ENCODE data around the gene TAGLN2.
A peak's percentile ranks its signal among the peaks of the same experiment; 100 is the strongest.

TAGLN2 gene

DNA sequence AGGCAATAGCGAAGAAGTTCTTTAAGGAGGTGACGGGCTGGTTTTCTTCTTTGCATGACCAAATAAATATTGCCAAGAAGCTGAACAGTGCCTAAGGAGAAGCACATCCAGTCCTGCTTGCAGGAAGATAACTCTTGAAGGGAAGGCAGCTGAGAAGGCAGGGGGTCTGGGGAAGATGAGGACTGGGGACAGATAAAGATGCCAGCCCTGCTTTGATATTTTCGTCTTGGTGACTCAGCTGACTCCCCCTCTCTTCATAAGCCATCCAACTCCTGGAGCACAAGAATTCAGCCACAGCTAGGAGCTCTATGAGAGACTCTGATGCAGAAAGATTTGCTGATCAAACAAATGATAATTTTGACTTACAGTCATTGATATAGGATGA is 28.8 kb downstream of the TAGLN2 start:
- no peak for DNase-seq

DNA sequence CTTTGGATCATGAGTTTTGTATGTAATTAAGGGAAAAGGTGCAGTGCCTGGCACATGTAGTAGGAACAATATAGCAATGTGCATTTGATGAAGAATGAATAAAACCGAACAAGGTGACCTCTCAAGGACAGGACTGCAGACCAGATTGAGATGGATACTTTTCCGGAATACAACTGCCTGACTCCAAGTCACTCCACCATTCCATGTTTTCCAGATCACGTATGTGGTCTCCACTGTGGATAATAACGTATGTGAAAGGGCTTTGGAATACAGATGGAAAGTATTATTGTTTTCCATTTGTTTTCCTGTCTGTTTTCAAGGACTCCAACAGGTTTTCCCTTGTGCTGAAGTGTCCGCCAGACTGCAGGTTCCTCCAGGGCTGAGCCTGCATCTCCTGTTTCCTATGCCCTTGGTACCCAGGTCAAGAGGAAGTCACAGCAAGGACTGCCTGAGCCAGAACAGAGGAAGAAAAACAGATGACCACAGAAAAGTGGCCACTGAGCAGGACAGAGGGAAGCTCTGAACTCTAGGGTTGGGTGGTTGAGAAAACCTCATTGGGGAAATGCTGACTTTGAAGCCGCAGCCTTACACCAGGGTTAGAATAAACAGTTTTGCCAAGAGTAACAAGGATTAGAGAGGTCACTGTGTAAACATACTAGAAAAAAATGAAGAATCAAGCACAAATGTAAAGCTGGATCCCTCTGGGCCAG is 29.3 kb downstream of the TAGLN2 start:
- no peak for DNase-seq

DNA sequence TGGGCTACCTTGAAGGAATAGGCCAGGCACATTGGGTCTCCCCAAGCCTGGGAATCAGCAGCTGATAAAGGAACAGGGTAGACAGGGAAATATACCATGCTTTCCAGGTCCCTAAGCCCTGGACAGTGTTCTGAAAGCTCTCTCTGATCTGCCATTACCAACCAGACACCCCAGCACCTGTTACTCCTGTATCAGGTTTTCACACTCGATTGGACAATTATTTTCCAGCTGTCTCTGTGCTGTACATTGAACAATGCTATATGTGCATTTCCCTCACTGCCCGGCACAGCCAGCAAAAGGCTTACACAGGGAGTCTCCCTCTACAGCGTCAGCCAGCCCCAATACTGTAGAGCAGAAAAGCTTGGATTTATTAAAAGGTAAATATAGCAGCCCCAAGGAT is 30.0 kb downstream of the TAGLN2 start:
- DNase-seq: peak; percentile 59

DNA sequence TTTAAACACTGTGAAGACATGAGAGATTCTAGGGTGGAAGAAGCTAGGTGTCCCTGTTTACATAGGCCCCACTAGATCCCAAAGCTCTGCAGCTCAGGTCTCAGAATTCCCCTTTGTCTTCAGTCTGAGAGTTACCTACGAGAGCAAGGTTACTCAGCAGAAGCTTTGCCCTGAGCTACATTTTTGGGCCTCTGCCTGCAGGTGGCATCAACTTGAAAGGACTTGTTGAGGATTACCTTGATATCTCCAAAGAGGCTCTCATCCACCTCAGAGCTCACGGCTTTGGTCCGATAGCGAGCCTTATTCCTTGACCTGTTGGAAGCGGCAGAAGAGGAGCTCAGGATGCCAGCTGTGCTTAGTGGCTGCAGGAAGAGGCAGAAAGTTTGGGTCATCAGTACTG is 32.4 kb downstream of the TAGLN2 start:
- DNase-seq: no peak

DNA sequence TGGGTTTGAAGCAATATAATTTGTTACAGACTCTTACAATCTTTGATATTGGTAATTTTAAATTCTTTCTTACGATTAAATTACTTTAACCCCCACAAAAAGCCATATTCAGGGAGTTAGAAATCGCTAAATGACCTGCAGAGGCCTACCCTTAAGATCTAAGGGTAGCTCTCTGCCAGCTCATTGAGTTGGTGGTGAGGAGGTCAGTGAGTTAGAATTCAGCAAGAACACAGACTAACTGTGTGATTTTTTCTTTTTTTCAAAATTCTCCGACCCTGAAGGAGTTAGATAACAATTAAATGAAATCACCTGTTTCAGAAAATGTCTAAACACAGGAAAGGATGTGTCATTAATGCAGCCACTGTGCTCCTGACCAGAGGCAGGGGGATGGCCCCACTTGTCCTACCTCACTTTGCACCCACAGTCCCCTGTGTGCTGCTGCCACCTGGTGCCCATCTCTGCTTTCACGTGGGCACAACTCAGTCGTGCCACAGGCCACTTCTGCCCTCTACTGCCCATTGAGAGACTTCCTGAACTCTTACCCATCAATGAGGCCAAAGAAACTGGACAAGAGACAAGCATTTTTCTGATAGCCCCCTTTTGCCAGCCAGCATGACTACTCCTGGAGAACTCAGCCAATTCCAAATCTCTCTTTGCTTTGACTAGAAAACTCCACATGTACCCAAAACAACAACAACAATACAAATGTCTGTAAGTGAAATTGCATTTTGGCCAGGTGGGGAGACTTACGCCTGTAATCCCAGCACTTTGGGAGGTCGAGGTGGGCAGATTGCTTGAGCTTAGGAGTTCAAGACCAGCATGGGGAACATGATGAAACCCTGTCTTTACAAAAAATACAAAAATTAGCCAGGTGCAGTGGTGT is 33.8 kb downstream of the TAGLN2 start:
- DNase-seq: peak; percentile 47

DNA sequence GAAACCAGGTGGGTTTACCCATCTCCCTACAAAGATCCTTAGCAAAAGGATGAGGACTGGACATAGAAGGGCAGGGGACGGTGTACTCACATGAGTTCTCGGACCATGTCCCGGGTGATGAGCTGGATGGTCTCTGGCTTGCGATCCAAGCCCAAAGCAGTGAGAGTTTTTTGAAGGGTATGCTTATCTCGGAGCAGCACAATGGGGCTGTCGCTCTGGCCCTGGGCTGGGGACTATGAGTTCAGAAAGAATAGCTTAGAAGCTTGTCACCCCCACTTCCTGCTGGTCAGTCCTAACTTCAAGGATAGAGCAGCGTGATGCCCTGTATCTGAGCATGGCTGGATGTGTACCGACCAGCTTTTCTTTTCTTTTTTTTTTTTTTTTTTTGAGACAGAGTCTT is 34.9 kb downstream of the TAGLN2 start:
- no peak for DNase-seq

DNA sequence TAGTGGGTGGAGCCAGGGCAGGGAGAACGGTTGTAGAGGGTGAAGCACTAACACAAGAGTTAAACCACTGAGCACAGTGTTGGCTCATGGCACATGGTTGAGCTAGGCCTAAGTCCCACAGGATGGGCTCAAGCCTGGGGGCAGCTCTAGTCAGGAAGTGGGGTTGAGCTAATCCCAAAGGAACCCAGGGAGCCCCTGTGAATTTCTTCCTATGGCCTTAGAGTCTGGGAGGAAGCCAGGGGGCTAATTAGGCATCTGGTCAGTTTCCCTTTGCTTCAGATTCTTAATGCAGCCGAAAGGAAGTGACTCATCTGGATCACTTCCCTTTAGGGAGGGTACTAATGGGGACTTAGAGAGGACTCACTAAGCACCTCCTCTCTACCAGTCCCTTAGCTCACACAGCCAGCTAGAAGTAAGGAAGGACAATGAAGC is 35.5 kb downstream of the TAGLN2 start:
- no peak for DNase-seq

DNA sequence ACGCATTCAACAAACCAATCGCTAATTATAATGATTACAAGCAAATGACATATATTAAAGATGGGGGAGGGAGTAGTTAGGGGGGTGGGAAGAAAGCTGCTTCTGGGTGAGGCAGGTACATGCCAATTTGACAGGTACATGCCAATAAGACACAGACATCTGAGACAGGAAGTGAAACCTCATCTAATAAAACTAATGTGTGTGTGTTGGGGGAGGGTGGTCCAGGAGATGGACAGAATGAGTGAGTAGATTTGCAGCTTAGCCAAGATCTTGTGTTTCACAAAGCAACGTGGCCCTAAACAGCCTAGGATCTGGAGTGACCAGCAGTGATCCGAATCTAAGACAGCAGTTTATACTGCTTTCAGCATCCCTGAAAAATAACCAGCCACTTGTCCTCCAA is 36.1 kb downstream of the TAGLN2 start:
- no peak for DNase-seq

DNA sequence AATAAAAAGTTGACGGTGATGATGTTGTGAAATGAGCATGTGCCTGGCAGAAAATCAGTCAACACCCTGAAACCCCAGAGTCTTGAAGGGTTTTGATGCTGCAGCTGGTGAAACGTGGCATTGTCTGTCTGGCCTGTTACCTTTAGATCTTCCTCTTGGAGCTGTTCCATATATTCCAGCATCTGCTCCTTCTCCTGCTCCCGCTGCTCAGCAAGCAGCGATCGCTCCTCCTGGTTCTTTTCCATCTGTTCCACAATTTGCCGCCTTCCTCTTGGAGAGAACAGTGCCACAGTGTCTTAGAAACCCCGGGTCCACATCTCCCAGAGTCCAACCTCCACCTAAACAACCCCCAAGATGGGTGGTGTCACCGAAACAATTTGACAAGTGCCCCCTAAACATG is 41.0 kb downstream of the TAGLN2 start:
- DNase-seq: peak; percentile 66

DNA sequence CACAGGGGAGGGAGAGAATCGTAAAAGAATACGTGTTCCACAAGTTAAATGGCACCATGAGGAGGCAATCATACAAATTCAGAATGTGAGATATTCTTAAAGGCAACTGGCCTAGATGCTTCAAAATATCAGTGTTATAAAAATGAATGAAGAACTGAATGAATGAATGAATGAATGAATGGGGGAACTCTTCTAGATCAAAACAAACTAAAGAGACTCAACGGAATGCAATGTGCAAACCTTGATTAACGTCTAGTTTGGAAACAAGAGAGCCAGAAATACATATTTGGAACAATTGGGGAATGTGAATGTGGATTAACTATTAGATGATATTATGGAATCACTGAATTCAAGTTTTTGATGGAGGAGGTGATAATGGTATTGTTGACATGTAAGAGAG is 42.2 kb downstream of the TAGLN2 start:
- DNase-seq: no peak

DNA sequence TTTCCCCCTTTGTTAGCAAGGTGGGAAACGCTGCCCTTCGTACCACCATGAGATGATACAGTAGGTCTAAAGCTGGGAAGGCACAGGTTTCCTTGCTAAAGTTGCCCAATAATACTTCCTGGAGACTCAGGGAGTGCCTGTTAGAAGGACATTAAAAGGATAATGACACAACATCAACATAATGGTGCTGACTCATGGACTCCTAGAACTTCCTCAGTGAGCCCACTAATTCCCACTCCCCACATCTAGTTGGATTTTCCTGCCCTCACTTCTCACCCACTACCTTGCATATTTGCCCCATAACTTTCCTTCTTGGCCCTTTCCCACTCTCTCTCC is 42.8 kb downstream of the TAGLN2 start:
- no peak for DNase-seq

DNA sequence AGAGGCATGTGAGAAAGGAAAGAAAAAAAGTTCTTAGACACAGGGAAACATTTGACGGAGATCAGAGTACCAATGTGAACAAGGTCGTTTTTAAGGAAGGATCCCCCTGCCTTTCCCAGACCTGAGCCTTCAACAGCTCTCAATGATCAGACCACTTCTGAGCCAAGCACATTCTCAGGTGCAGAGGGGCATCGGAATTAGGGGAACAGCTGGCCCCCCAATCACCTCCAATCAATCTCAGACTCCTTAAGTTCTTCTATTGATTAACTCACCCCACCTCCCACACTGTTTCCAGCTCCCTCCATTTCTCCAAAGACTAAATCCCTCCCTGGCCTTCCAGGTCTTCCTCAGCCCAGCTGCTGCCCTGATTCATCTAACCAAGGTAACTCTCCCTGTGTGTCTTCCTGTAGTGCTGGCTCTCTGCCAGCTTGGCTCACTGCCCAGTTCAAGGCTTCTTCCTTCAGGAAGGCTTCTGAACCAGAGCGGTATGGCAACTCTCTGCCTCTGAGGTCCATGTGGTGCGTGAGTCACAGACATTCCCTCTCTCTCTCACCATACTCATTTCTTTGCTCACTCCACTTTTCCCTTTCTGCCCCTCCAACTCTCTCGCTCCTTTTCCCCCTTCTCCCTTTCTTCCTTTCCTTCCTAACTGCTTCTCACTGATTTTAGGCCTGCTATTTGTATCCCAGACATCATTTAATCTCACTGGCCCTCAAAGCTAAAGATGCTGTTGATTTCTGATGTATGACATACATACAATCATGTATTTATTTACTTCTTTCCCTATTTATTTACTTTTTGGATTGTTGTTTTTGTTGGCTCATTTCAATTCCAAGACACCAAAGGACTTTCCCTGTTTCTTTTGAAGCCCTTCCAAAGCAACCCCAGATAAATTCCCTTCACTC is 43.4 kb downstream of the TAGLN2 start:
- peak; percentile 77 for DNase-seq

DNA sequence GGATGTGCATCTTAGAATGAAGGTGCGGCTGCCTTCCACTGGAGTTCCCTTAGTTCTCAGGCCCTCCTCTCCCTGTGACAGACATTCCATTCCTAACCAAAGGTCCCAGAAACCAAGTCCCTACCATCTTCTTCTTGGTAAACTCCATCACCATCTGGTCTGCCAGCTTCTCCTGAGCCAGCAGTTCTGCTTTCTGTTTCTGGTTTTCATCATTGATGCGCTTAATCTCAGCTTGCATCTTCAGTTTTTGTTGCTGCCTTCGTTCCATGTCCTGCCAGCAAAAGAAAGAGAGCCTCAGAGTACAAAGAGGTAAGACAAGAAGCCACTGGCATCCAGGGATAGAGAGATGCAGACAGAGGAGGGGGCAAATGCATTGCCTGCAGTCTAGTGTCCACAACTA is 44.9 kb downstream of the TAGLN2 start:
- no peak for DNase-seq

DNA sequence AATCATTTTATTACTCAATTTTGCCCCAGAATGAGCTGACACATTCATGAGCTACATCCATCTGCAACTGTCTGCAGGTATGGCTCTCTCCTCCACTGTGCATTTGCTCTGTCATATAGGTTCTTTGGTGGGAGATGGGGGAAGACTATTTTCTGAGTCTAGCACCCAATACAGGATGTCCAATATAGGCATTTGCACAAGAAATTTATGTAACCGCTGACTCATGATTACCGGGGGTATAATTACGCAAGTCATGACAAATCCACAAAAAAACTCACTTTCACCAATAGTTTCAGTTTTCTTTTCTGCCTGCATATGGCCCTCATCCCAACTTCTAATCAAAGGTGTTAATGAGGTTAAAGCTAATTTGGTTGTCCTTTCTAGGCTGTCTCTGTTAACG is 45.3 kb downstream of the TAGLN2 start:
- DNase-seq: no peak

DNA sequence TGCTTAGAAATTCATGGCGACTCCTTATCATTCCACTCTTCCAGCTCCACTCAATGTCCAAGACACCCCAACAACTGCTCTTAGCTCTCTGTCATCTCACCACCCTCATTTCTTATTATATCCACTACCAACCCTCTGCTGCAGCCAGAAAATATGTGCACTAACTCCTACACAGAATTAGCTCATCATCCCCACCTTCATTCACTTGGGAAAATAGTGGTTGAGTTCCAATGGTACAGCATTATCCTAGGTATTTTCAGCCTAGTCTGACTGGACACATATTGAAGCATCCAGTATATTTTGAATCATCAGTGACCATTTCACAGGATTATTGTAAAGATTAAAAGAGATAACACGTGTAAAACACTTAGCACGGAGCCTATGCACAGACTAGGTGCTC is 46.2 kb downstream of the TAGLN2 start:
- no peak for DNase-seq

DNA sequence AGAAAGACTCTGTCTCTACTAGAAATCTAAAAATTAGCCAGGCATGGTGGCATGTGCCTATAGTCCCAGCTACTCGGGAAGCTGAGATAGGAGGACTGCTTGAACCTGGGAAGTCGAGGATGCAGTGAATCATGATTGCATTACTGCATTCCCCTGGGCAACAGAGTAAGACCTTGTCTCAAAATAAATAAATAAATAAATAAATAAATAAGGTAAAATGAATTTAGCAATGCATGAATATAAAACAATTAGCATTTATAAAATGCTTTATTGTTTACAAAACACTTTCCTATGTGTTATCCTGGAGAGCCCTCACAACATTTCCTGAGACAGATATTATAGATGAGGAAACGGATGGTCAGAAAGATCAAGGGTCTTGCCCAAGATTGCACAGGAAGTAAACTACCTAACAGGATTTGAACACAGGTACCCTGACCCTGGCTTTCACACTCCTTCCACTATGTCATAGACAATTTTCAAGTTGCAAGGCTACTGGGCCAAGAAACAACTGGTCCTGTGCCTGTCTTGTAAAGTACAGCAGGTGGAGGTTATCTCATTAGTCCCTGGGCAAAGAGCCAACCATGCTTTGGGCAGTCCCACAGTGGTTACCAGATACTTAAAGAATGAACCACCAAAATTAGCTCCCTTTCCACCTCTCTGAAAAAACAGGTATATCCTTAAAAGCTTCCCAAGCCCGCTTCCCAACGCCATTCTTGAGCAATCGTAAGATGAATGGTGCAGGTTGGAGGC is 47.4 kb downstream of the TAGLN2 start:
- peak; percentile 41 for DNase-seq

DNA sequence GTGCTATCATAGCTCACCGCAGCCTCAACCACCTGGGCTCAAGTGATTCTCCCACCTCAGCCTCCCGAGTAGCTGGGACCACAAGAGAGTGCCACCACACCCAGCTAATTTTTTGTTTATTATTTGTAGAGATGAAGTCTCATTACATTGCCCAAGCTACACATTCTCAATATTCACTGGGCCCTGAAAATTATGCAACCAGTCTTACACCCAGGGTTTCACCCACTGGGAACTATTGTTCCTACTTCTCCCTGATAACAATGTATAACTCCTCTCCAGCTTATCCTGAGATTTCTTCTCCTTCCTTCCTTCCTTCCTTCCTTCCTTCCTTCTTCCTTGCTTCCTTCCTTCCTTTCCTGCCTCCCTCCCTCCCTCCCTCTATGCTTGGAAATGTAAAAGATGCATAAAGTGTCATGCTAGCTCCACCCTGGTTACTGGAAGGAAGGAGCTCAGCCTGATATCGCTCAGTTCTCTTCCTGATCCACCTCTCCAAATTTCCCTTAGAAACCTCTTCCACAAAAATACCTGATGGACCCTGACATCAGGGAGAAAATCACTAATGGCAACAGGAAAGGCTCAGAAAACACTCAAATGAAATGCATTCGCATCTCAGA is 51.7 kb downstream of the TAGLN2 start:
- DNase-seq: no peak

DNA sequence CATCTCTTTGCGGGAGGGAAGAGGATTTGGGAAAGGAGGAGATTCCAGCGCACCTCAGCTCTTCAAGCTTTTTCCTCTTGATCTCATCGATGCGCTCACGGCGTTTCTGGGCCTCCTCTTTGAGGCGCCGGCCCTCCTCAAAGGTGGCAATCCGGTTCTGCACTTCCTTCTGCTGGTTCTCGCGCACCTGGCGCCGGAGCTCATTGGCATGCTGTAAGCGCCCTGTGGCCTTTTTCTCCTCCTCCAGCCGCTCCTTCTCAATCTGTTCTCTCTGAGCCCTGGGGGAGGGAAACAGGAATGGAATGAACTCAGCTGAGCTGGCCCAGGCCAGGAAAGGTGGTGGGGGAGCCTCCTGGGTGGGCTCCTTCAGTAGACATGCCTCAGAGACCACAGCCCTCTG is 52.4 kb downstream of the TAGLN2 start:
- no peak for DNase-seq

DNA sequence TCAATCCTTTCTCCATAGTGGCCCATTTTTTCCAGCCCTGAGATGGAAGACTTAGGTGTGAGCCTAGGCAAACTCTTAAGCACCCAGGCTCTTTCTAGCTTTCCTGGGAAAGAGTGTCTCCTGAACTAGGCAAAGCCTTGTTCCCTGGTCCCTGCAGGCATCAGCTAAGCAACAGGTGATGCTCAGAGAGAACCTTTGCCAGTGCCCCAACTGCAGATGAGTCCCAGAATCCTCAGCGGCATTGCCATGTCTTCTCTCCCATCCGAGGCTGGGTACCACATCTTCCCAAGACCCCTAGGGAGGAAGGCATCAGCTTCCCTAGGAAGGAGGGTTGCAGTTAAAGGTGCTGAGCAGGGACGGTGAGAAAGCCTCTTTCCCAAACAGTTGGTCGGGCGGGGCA is 54.6 kb downstream of the TAGLN2 start:
- no peak for DNase-seq

DNA sequence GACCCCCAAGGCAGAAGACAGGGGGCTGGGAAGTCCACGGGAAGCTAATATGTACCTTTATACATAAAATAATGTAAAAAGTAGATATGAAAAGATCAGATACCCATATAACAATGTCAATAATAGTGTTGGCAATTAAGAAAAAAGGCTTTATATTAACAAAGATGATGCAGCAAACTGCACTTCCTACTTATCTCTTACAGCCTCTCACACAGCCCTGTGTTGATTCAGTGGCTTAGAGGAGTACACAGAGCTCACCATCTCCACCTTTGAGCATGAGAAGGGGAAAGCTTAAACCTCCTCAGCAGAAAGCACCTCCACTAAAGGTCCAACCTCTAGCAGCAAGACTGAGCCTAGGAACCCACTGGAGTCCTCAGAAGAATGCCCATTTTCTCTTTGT is 55.7 kb downstream of the TAGLN2 start:
- no peak for DNase-seq

DNA sequence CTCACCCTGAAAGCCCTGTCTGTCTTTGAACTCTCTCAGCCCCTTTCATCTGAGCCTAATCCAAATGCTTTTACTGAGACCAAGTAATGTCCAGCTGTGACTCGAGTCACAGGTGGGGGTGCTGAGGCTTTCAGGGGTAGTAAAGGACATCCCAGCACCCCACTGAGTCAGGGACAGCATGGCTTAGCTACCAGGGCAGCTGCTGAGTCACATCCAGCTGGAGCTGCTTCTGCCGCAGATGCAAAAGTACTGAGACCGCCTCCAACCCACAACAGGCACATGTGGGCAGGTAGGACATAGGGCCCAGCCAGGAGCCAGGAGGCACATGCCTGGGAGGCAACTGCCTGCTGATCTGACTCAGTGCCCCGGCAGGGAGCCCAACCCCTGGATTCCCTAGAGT is 56.1 kb downstream of the TAGLN2 start:
- DNase-seq: no peak

DNA sequence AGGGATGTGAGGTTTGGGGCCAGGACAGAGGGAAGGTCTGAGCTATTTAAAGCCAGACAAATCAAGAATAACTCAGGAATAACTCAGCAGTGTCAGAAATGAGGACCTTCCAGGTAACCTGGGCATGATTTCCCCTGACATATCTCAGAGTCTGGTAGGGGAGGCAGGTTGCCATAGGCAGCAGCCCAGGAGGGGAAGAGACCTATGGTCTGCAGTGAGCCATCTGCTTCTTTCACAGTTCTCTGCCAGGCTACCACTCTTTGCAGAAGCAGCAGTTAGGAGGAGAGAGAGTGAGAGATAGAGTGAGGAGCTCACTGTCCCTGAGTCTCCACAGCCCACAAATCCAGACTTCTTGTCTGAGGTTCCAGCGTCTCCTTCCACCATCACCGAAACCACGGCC is 56.5 kb downstream of the TAGLN2 start:
- DNase-seq: peak; percentile 30
